Measurements from ENCODE around the gene ABCC2.
"Not testable (repeated sequence)": the region's sequence is repeated elsewhere in the genome, so short reads cannot be mapped to it uniquely, and the experiment has no call there.

DNA sequence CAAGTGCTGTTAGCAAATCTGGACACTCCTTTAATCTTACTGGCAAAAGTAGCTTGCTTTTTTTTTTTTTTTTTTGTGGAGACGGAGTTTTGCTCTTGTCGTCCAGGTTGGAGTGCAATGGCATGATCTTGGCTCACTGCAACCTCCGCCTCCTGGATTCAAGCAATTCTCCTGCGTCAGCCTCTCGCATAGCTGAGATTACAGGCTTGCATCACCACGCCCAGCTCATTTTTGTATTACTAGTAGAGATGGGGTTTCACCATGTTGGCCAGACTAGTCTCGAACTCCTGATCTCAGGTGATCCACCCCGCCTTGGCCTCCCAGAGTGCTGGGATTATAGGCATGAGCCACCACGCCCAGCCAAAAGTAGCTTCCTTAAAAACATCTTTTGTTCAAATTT, 112.6 kb downstream of the ABCC2 start:
- TF ChIP-seq EZH2phosphoT487 (IDR thresholded peaks at IDR 0.05; ENCODE audit: unreplicated experiment); ZNF331 (CRISPR knock-in tag; IDR thresholded peaks at IDR 0.05; ENCODE audit: low read depth); EZH2 (IDR thresholded peaks at IDR 0.05; ENCODE audit: low read depth, unreplicated experiment); CREB1 (CRISPR knock-in tag; IDR thresholded peaks at IDR 0.05; ENCODE audit: low read depth); POLR2AphosphoS5 (IDR thresholded peaks at IDR 0.05; ENCODE audit: low read depth); STAT1 (IDR thresholded peaks at IDR 0.05; ENCODE audit: unreplicated experiment): not testable (repeated sequence)
- TF ChIP-seq, protein P1, sequence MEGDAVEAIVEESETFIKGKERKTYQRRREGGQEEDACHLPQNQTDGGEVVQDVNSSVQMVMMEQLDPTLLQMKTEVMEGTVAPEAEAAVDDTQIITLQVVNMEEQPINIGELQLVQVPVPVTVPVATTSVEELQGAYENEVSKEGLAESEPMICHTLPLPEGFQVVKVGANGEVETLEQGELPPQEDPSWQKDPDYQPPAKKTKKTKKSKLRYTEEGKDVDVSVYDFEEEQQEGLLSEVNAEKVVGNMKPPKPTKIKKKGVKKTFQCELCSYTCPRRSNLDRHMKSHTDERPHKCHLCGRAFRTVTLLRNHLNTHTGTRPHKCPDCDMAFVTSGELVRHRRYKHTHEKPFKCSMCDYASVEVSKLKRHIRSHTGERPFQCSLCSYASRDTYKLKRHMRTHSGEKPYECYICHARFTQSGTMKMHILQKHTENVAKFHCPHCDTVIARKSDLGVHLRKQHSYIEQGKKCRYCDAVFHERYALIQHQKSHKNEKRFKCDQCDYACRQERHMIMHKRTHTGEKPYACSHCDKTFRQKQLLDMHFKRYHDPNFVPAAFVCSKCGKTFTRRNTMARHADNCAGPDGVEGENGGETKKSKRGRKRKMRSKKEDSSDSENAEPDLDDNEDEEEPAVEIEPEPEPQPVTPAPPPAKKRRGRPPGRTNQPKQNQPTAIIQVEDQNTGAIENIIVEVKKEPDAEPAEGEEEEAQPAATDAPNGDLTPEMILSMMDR (conservative IDR thresholded peaks at IDR 0.05; ENCODE audit: low read depth in 2 of 2): not testable (repeated sequence)
- TF ChIP-seq, protein P2, sequence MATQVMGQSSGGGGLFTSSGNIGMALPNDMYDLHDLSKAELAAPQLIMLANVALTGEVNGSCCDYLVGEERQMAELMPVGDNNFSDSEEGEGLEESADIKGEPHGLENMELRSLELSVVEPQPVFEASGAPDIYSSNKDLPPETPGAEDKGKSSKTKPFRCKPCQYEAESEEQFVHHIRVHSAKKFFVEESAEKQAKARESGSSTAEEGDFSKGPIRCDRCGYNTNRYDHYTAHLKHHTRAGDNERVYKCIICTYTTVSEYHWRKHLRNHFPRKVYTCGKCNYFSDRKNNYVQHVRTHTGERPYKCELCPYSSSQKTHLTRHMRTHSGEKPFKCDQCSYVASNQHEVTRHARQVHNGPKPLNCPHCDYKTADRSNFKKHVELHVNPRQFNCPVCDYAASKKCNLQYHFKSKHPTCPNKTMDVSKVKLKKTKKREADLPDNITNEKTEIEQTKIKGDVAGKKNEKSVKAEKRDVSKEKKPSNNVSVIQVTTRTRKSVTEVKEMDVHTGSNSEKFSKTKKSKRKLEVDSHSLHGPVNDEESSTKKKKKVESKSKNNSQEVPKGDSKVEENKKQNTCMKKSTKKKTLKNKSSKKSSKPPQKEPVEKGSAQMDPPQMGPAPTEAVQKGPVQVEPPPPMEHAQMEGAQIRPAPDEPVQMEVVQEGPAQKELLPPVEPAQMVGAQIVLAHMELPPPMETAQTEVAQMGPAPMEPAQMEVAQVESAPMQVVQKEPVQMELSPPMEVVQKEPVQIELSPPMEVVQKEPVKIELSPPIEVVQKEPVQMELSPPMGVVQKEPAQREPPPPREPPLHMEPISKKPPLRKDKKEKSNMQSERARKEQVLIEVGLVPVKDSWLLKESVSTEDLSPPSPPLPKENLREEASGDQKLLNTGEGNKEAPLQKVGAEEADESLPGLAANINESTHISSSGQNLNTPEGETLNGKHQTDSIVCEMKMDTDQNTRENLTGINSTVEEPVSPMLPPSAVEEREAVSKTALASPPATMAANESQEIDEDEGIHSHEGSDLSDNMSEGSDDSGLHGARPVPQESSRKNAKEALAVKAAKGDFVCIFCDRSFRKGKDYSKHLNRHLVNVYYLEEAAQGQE (IDR thresholded peaks at IDR 0.05; ENCODE audit: unreplicated experiment): not testable (repeated sequence)

Data from GM23338 (cell line).